GM19238 (cell line): ENCODE measurements around the gene AJAP1.

Experiments
- DNase-seq: peaks from one replicate; pipeline ENCODE4 v3.0.0; 2011; ENCODE audit warnings: low spot score; ENCODE audit not compliant: insufficient read length

AJAP1 gene

GRCh38 chr1:4729090-4729471 lies 74.7 kb downstream of the AJAP1 start:
- no peak for DNase-seq

- no peak for DNase-seq
Measured at GRCh38 chr1:4730078-4730477, 75.7 kb downstream of the AJAP1 start.

- DNase-seq = no peak
Measured at GRCh38 chr1:4733446-4734177, 79.2 kb downstream of the AJAP1 start.

GRCh38 chr1:4734219-4734618 lies 79.8 kb downstream of the AJAP1 start:
- no peak for DNase-seq

GRCh38 chr1:4734791-4735190 lies 80.4 kb downstream of the AJAP1 start:
- DNase-seq = no peak

GRCh38 chr1:4736254-4736653 lies 81.8 kb downstream of the AJAP1 start:
- no peak for DNase-seq

GRCh38 chr1:4741876-4742423 lies 87.5 kb downstream of the AJAP1 start:
- no peak for DNase-seq

GRCh38 chr1:4743978-4744750 lies 89.8 kb downstream of the AJAP1 start:
- DNase-seq = no peak

GRCh38 chr1:4745560-4745959 lies 91.2 kb downstream of the AJAP1 start:
- no peak for DNase-seq

GRCh38 chr1:4749406-4749805 lies 95.0 kb downstream of the AJAP1 start:
- no peak for DNase-seq

GRCh38 chr1:4750177-4750576 lies 95.8 kb downstream of the AJAP1 start:
- no peak for DNase-seq

GRCh38 chr1:4752059-4752458 lies 97.7 kb downstream of the AJAP1 start:
- no peak for DNase-seq

GRCh38 chr1:4754816-4755215 lies 100.4 kb downstream of the AJAP1 start:
- no peak for DNase-seq

- no peak for DNase-seq
Measured at GRCh38 chr1:4755301-4755845, 101.0 kb downstream of the AJAP1 start.

GRCh38 chr1:4755864-4756504 lies 101.6 kb downstream of the AJAP1 start:
- DNase-seq = no peak

- DNase-seq = no peak
Measured at GRCh38 chr1:4756851-4757580, 102.6 kb downstream of the AJAP1 start.

GRCh38 chr1:4759671-4760070 lies 105.3 kb downstream of the AJAP1 start:
- no peak for DNase-seq

GRCh38 chr1:4760088-4760487 lies 105.7 kb downstream of the AJAP1 start:
- no peak for DNase-seq

GRCh38 chr1:4761324-4761723 lies 106.9 kb downstream of the AJAP1 start:
- no peak for DNase-seq

GRCh38 chr1:4762146-4762545 lies 107.7 kb downstream of the AJAP1 start:
- no peak for DNase-seq

GRCh38 chr1:4767308-4767707 lies 112.9 kb downstream of the AJAP1 start:
- DNase-seq = no peak
